GM11168 (cell line): ENCODE data around the gene INPP5J.
"Not testable (repeated sequence)": the region's sequence is repeated elsewhere in the genome, so short reads cannot be mapped to it uniquely, and the experiment has no call there.

Experiments used
- in situ Hi-C: fragments of 300-500 bp; cut with MboI; formaldehyde crosslinking; loops from one replicate; pipeline ENCODE4 v1.12.0; 2022; ENCODE audit warnings: low sequenced_read_pairs; ENCODE audit not compliant: unreplicated experiment

The INPP5J gene

DNA sequence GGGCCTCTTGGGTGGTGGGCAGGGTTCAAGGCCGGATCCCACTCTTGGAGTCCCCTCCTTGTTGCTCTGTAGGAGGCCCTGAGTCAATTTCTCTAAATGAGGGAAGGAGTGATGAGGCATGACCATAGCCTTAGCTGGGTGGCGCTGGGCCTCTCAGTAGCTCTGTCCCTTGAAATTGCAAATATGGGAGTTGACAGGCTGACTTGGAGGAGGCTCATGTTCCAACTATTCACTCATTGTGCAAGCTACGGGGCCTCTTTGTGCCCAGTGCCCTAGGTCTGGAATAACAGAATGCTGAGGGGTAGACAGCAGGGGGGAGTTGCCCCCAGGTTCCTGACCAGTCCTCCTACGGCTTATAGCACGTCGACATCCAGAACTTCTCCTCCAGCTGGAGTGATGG is 23.4 kb upstream of the INPP5J start:
- in situ Hi-C loops = loop anchor here (10.0 kb wide), 1 partner anchor 165 kb away; no protein-coding TSS in a partner anchor

DNA sequence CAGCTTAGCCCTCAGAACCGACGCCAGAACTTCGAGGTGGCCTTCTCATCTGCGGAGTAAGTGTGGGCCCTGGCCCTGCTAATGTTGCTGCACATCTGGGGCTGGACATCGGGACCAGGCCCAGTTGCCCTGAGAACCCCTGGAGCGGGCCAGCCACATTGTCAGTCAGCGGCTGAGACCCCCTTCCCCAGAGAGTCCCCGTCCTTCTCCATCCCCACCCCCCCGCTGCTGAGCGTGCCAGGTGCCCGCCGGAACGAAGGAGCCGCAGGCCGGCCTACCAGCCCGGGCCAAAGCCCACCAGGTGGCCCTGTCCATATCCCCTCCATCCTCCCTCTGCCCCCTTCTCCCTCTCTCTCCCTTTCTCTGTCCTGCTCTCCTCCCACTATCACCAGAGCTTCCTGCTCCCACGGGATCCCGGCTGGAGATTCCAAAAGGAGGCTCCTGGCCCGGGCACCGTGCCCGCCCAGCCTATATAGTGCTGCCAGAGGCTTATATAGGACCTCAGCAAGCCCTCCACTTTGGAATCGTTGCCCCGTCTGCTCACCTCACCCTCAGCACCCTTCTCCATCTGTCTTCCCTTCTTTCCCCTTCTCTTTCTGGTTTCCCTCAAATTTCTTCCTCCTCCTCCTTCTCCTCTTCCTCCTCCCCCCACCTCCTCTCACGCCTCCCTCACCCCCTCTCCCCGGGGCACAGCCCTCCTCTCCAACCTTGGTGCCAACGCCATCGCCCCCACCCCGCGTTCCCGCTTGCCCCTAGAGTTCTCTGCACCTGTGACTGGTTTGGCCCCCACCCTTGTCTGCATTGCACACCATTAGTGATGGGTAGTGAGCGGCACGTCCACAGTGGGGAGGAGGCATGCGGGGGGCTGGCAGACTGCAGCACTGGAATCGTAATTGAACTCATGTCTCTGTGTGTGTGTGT is 22.7 kb upstream of the INPP5J start:
- in situ Hi-C loops = loop anchor here (10.0 kb wide), 1 partner anchor 165 kb away; no protein-coding TSS in a partner anchor

DNA sequence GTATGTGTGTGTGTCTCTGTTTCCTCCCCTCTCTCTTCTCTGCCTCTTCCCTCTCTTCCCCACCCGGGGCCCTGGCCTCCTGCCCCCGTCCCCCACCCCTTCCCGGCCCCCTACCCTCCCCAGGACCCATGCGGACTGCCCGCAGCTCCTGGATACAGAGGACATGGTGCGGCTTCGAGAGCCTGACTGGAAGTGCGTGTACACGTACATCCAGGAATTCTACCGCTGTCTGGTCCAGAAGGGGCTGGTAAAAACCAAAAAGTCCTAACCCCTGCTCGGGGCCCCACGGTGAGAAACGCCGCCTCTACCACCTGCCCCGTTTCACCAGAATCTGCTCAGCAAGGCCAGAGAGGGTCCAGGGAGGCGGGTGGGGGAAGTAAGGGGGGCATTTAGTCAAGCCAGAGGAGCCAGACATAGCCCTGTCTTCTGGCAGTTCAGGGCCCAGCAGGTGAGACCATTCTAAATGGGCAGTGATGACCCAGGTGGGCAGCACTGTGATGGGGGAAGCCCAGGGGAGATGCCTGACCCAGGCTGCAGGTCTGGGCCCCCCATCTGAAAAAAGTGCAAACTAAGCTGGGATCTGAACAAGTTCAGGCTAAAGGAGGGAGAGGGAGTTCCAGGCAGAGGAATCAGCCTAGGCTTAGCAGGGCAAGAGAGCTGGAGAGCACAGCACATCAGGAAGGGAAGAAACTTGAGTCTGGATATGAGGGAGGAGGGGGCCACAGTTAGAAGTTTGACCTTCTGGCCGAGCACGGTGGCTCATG is 21.8 kb upstream of the INPP5J start:
- in situ Hi-C loops = no loop called here

DNA sequence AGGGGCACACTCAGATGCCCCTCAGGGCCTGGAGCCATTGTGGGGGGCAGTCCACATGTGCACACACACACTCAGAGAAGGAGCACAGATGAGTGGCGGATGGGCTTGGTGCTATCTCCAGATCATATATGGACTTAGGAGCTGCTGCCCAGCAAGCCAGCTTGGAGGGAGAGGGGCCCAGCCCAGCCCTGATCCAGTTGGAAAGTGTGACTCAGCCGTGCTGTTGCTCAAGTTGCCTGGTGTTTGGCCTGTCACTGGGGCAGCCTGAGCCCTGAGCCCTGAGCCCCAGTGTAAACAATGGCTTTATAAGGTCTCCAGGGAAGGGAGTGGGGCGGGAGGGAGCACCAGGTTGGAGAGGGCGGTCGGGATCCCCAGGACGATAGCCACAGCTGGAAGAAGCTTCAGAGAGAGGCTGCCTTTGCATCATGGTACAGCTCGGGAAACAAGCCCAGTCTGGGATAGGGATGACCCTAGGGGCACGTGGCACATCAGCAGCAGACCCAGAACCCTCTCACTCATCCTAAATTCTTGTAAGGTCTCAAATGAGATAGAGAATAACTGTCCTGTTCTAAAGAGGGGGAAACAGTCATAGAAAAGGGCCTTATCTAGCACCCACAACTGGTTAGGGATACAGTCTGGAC is 20.2 kb upstream of the INPP5J start:
- in situ Hi-C loops = no loop called here

DNA sequence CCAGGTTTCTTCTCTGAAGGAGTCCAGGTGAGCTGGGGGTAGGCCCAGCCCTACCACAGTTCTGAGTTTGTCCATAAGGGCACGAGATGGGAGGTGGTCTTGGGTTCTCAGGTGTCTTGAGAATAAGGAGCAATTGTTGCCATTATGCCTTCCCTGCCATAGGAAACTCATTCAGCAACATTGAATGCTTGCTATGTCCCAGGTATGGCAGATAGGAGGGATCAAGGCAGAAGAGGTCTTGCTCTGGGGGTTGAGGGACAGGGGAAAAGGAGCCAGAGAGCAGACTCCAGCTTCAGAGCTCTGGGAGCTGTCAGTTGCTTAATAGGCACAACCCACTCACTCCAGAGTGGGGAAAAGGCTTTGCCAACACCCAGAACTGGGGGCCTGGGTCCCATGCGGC is 19.7 kb upstream of the INPP5J start:
- in situ Hi-C loops = no loop called here

DNA sequence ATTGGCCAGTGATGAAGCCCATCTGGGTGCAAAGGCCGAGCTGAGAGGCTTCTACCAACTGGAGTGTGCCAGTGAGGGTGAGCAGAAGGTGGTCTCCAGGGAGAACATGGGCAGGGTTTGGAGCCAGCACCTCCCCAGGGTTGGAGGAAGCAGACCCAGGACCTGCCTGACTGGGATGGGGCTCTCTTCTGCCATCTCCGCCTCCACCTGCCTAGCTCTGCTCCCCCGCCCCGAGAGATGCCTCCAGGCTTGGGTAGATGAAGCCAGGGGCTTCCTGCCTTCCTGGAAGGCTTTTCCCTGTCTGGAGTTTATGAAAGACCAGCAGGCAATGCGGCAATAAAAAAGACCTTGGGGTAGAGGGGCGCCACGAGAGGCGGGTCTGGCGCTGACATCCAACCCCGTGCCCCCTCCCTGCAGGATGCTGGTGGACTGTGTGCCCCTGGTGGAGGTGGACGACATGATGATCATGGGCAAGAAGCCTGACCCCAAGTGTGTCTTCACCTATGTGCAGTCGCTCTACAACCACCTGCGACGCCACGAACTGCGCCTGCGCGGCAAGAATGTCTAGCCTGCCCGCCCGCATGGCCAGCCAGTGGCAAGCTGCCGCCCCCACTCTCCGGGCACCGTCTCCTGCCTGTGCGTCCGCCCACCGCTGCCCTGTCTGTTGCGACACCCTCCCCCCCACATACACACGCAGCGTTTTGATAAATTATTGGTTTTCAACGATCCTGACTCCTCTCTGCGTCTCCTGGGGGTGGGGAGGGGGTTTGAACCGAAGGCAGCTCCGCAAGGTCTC is 18.7 kb upstream of the INPP5J start:
- in situ Hi-C loops = no loop called here

DNA sequence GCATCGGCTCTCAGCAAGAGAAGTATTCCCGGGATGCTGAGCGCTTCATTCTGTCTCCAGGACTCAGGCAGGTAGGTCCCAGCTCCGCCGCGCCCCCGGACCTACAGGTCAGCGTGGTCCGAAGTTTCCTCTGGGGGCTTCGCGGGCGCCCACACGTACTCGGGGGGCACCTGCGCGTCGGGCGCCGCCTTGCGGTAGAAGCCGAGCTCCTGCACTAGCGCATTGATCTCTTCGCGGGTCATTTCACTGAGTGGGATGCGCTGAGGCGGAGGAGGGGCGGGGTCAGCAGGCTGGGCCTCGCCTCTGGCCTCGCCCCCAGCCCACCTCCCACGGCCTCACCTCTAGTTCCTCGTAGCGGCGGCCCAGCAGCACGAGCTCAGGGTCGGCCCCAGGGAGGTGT is 17.9 kb upstream of the INPP5J start:
- in situ Hi-C loops = no loop called here

DNA sequence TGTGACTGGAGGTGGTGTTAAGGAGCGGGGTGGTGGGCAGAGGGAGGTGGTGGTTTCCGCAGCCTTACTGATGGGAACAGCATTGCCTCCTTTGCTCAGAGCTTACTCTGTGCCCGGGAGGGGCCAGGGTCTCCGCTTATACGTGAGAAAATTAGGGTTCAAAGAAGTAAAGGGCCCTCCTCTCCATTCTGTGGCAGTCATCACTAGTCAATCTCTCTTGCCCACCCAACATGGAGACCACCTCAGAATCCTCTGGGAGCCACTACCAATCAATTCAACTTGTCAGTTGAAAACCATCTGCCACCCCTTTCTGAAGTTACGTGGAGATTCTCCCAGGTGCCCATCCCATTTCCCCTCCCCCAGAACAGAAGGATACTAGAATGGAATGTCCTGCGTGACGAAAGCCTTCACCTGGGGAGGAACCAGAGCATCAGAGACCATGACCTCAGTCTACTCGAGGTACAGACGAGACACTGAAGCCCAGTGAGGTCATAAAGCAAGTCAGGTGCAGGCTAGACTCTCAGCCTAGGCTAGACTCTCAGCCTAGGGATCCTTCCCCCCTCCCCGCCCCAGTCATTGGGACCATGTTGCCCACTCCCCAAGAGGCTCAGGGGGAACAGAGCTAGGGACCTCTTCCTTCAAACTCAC is 17.4 kb upstream of the INPP5J start:
- in situ Hi-C loops = no loop called here

DNA sequence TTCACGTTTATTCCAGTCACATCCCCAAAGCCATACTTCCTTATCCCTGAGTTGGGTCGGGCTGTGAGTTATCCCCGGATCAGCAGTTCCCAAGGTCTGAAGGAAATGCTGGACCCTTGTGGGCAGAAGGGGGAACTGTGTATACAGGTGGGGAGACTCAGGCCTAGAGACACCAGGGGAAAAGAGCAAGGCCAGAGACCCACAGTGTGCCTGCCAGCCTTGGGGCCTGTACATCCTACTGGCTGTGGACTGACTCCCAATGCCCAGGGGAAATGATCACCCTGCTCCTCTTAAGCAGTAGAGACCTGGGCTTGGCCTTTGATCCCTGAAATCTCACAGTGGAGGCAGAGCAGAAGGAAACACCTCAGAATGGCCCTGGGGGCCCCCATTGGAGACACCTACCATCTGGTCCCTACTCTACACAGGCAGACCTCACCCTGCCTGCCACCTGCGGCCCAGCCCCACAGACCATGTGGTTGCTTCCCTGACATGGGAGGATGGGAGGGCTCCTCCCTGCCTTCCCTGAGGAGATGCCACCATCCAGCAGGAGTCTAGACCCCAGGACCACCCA is 16.7 kb upstream of the INPP5J start:
- in situ Hi-C loops = no loop called here

DNA sequence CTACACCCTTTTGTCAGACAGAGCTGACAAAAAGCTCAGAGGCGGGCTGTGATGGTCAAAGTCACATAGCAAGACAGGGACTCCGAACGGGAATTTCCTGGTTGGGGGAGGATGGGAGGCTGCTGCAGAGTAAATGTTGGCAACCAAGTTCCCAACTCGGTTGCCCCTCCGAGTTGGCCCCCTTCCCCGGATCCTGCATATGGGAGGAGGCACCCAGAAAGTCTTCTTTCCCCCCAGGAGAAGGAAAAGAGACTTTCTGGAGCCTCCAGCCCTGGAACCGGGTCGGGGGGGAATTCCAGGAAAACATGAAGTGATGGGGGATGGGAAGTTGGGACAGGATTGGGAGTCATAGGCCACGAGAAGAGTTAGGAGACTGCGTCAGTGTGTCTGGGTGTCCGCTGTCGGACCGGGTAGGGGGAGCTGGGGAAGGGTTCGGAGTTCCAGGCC is 16.0 kb upstream of the INPP5J start:
- in situ Hi-C loops = no loop called here

DNA sequence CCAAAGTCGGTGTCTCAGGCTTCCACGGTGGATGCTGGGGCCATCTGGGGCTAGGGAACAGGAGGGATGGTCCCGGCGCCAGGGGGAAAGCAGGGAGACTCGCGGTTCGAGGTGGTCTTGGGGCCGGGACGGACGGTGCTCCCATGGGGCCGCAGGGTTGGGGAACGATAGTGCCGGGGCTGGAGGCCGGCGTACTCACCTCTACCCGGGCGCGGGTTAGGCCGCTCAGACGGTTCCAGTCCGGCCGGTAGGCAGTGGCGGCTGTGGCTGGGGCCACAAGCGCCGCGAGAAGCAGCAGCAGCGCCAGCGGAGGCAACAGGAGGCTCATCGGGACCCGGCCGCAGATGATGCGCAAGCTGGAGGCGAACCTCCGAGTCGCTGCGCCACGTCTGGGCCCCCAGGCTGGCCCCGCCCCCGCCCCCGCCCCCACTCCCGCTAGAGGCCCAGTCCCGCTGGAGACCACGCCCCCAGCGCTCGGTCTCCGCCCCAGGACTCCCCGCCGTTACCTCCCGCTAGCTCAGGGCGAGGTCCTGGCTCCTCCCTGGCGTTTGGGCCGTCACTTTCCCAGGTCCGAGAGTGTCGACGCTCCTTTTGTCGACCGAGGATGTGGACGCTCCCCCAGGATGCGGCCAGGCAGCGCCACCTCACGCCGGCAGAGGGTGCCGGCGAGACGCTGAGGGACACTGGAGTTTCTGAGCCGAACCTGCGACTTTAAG is 15.4 kb upstream of the INPP5J start, which contains the start of gene SELENOM:
TSS of gene SELENOM (minus strand) at position 391 of the 716 bp plus-strand sequence. CDS start at position 328, 63 bp downstream.
- in situ Hi-C loops = no loop called here

DNA sequence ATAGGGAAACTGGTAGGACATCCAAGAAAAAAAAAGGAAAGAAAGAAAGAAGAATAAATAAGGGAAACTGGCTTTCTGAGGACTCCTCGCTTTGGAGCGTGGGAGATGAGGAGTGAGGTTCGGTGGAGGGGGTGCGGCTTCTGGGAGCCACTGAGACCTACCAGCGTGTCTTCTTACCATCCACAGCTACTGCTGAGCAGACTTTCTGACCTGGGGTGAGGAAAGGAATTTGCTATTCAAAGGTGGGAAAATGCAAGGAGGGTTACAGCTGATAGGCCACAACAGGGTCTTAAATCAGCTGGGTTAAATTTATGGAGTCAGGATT is 14.9 kb upstream of the INPP5J start:
- in situ Hi-C loops = no loop called here

DNA sequence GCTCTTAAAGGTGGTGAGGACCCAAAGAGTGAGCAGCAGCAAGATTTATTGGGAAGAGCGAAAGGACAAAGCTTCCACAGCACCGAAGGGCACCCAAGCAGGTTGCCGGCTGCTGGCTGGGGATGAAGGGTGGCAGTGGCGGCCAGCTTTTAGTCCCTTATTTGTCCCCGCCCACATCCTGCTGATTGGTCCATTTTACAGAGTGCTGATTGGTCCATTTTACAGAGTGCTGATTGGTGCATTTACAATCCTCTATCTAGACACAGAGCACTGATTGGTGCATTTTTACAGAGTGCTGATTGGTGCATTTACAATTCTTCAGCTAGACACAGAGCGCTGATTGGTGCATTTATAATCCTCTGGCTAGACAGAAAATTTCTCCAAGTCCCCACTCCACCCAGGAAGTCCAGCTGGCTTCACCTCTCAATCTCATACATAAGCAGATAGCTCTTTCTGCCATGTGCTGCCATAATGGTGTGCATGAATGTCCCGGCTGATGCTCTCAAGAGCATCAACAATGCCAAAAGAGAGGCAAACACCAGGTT is 10.1 kb upstream of the INPP5J start:
- in situ Hi-C loops = not testable (repeated sequence)

DNA sequence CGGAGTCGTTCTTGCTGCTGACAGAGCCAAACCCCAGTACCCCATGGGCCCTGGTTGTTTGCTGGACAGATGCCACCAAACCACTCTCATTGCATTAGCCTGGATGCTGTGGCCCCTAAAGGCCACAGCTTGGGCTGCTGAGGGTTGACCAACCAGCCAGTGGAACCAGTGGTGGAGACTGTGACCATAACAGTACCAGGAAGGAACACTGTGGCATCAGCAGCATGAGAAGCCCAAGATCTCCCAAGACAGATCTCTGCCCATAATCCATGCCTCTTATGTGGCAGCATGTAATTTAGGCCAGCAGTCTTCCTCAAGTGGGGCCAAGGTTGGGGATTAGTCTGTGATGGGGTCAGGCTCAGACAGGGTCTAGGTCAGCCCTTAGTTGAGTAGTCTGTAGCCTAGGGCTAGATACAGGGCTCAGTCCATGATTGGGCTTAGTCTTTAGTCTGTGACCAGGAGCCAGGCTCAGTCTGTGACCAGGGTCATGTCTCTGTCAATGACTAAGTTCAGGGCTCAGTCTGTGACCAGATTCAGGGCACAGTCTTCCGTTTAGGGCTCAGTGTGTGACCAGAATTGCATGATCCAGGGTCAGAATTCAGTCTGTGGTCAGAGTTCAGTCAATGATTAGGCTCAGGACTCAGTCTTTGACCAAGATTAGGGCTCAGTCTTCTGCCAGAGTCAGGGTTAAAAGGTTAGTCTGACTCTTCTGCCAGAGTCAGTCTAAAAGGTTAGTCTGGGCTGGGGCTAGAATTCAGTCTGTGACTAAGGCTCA is 4.5 kb upstream of the INPP5J start:
- in situ Hi-C loops = no loop called here

DNA sequence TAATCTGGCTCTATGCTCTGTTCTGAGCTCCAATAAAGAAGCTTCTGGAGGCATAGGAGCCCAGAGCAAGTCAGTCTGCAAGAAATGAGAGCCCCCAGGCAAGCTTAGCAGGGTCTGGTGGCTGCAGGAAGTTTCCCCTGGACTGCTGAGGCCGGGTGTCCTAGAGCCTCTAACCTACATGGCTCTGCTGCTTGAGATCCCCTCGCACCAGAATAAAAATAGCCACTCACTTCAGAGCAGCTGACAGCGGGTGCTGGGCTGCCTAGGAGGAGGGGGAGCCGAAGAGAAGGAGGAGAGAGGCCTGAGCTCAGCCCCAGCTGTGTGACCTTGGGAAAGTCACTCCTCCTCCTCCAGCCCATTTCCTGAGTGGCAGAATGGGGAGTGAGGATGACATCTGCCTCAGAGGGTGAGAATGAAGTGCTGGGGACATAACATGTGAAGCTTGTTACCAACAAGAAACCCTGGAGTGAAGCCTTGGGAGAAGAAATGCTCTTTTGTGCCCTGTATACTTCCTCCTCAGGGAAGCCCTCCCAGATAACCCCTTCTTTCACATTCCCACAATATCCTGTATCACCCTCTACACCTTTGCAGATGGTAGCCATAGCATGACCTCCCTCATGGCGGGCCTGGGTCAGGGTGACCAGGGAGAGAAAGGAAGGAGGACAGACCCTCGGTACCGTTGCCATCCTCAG is 3.6 kb upstream of the INPP5J start:
- in situ Hi-C loops = no loop called here

DNA sequence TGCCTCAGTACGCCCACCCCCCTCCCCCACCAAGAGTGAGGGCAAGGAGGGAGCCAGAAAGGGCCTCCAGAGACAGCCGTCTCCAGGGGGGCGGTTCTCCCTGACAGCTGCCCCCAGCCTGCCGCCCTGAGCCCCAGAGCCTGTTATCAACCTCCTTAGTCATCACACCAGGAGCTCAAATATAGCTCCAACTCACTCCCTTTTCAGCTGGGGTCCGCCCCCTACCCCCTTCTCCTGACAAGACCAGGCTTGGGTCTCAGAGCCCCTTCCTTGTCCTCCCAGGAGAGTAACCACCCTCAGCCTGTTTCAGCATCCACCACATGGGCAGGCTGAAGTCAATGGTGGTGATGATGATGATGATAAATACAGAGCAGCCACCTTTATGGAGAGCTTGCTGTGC is 2.5 kb upstream of the INPP5J start:
- in situ Hi-C loops = no loop called here

DNA sequence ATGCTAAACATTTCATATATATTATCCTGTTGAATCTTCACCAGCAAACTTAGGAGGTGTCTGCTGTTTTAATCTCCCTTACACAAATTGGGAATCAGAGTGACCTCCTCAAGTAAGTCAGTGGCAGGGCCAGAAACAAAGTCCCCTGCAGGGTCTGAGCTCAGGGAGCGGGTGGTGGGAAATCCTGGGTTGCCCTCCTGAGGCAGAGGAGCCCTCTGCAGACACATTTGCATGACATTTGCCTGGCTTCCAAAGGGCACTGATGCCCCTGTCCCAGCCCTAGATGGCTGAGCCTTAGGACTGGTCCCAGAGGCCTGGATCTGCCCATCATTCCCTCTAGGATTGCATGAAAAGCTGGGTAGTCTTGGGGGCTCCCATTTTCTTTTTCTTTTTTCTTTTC is 2.1 kb upstream of the INPP5J start:
- in situ Hi-C loops = no loop called here
